HFFc6 (cell line): Measurements from ENCODE around the gene PDE6H. TPM values are rescaled to one million over a fixed set of nuclear protein-coding genes. Genes with fewer than 3 reads are reported as not detected.

ENCODE experiments used
- DNase-seq: peaks from one replicate; pipeline ENCODE4 v3.0.0-alpha.2; 2018
- H3K27ac Mint-ChIP-seq: 2 replicates; pipeline ENCODE4 v1.8.0; 2020; ENCODE audit warnings: mild to moderate bottlenecking, mixed read lengths
- H3K27me3 Mint-ChIP-seq: 2 replicates; pipeline ENCODE4 v1.8.0; 2021; ENCODE audit warnings: mild to moderate bottlenecking, moderate library complexity, mixed read lengths; ENCODE audit not compliant: insufficient read depth
- H3K36me3 Mint-ChIP-seq: 2 replicates; pipeline ENCODE4 v1.8.0; 2021; ENCODE audit warnings: low read depth, mixed read lengths
- H3K4me1 Mint-ChIP-seq: 2 replicates; pipeline ENCODE4 v1.8.0; 2020; ENCODE audit warnings: low read depth, mixed read lengths
- H3K4me3 Mint-ChIP-seq: 2 replicates; pipeline ENCODE4 v1.8.0; 2020; ENCODE audit warnings: mild to moderate bottlenecking, moderate library complexity, mixed read lengths
- H3K9me3 Mint-ChIP-seq: 2 replicates; pipeline ENCODE4 v1.8.0; 2020; ENCODE audit warnings: mild to moderate bottlenecking, mixed read lengths
- CTCF ChIP-seq: fragments of 200-600 bp; sonication (generic); IDR thresholded peaks from 2 replicates; pipeline ENCODE4 v1.5.0; 2021; ENCODE audit warnings: antibody characterized with exemption, mild to moderate bottlenecking
- total RNA-seq, 6 experiments: library from RNA; stranded (reverse); fragmentation: NEBNext Ultra II Directional; extraction: Animal tissue kit (Norgen Biotek cat#: 25700); gene quantifications; 2 replicates in 1 of 6; 3 replicates in 5 of 6; pipeline ENCODE4 v1.2.3, GENCODE V29; 2021

The PDE6H gene
- total RNA-seq, 6 experiments from 2014 or later: not detected

- no peak for TF ChIP-seq CTCF
- H3K36me3 Mint-ChIP-seq: no peaks in the 10 kb centered on the region
- no peaks in the 10 kb centered on the region; the same call in none of the 2 replicates for H3K27me3 Mint-ChIP-seq
- DNase-seq: no peak
- no peak overlapping the region for H3K27ac Mint-ChIP-seq
- peaks cover 14% of the 10 kb centered on the region for H3K4me1 Mint-ChIP-seq
- no peak overlapping the region for H3K4me3 Mint-ChIP-seq
- H3K9me3 Mint-ChIP-seq: no peaks in the 10 kb centered on the region
Observed at GRCh38 chr12:14962797-14963196, 10.0 kb upstream of the PDE6H start.

DNA sequence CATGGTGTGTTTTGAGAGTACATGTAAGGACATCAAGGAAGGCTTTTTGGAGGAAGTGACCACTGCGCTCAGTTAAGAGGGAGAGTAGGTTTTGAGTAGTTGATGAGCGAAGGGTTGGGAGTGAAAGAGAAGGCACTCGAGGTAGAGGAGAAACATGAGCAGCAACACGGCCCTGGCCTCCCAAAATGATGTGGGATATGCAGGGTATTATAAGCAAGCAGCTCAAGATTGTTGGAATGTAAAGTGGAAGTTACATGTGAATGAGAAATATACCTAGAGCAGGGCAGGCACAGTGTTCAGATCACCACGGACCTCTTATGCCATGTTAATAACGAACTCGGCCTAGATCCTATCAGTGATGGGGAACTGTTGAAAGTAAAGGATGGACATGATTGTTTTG, 9.3 kb upstream of the PDE6H start:
- H3K4me3 Mint-ChIP-seq: no peak overlapping the region
- DNase-seq: no peak
- H3K27ac Mint-ChIP-seq: no peak overlapping the region
- peaks cover 14% of the 10 kb centered on the region for H3K4me1 Mint-ChIP-seq
- H3K27me3 Mint-ChIP-seq: no peaks in the 10 kb centered on the region; the same call in none of the 2 replicates
- no peaks in the 10 kb centered on the region for H3K9me3 Mint-ChIP-seq
- no peaks in the 10 kb centered on the region for H3K36me3 Mint-ChIP-seq
- no peak for TF ChIP-seq CTCF

DNA sequence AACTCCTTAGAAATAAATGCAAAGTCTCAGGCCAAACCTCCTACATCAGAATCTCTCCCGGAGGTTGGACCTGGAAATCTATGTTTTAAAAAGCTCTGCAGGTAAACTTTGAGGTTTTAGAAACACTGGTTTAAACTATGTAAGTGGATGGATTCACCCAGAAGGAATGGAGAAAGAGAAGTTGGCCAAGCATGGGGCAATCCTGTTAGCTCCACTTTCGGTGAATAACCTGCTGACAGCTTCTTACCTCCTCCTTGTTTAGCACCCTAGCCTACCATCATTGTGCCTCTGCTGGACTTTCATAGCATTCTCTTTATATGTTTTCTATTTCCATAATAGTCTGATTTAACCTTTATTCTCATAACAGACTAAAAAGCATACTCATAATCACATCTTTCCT, 8.4 kb upstream of the PDE6H start:
- no peak for DNase-seq
- H3K36me3 Mint-ChIP-seq: no peaks in the 10 kb centered on the region
- H3K9me3 Mint-ChIP-seq: no peaks in the 10 kb centered on the region
- H3K27me3 Mint-ChIP-seq: no peaks in the 10 kb centered on the region; the same call in none of the 2 replicates
- peaks cover 14% of the 10 kb centered on the region for H3K4me1 Mint-ChIP-seq
- no peak overlapping the region for H3K27ac Mint-ChIP-seq
- no peak for TF ChIP-seq CTCF
- no peak overlapping the region for H3K4me3 Mint-ChIP-seq

DNA sequence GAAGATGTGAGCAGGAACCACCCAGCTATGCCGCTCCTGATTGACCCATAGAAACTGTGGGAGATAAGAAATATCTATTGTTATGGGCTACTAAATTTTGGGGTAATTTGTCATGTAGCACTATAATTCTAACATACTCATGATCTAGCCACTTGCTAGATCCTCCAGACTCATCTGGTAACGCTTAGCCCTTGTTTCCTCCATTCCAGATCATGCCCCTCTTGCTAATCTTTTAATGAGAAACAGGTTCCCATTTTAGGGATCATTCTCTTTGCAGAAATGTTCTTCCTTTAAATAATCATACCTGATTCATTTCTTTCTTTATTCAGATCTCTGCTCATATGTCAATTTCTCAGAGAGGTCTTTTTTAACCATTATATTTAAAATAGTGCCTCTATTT, 7.6 kb upstream of the PDE6H start:
- Mint-ChIP-seq H3K36me3 (no peaks in the 10 kb centered on the region), H3K27ac (no peak overlapping the region), H3K4me1 (peaks cover 14% of the 10 kb centered on the region), H3K4me3 (no peak overlapping the region), H3K9me3 (no peaks in the 10 kb centered on the region), H3K27me3 (no peaks in the 10 kb centered on the region; the same call in none of the 2 replicates)
- DNase-seq: no peak
- no peak for TF ChIP-seq CTCF

- Mint-ChIP-seq H3K27me3 (peaks cover 4% of the 10 kb centered on the region), H3K4me3 (no peak overlapping the region), H3K36me3 (no peaks in the 10 kb centered on the region), H3K27ac (no peak overlapping the region), H3K4me1 (peaks cover 7% of the 10 kb centered on the region; the same call in 1 of the 2 replicates), H3K9me3 (no peaks in the 10 kb centered on the region)
- TF ChIP-seq CTCF: no peak
- DNase-seq: no peak
Observed at GRCh38 chr12:14968478-14968877, 4.4 kb upstream of the PDE6H start.

DNA sequence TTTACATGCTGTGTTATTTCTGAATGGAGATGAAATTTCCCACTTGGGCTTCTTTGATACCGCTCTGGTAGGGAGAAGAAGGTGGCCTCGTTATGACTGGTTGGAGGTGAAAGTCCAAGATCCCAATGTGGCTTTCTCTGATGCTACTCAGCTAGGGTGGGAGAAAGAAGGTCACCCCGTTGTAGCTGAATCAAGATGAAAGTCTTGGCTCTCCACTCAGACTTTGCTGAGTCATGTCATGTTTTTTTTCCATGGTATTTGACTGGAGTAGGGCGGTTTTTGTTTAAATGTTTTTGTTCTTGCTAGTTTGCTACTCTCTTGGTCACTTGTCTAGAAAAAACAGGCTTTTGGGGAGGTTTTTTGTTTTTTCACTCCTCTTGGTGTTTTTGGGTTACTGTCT, 2.4 kb upstream of the PDE6H start:
- Mint-ChIP-seq H3K27me3 (peaks cover 4% of the 10 kb centered on the region), H3K4me3 (no peak overlapping the region; the same call in 1 of the 2 replicates), H3K27ac (no peak overlapping the region; the same call in 1 of the 2 replicates), H3K36me3 (no peaks in the 10 kb centered on the region), H3K9me3 (no peaks in the 10 kb centered on the region), H3K4me1 (peaks cover 7% of the 10 kb centered on the region; the same call in 1 of the 2 replicates)
- no peak for DNase-seq
- TF ChIP-seq CTCF: no peak
